ENCODE measurements around the gene PIK3R2. TPM values are rescaled to one million over a fixed set of nuclear protein-coding genes. Genes with fewer than 3 reads are reported as not detected.

The PIK3R2 gene
- total and polyA plus RNA-seq, 2 of the 8 experiments (the other 6 are each of a cell fraction or from before 2014, with no cell fraction given): 21.7 to 57.1 TPM

DNA sequence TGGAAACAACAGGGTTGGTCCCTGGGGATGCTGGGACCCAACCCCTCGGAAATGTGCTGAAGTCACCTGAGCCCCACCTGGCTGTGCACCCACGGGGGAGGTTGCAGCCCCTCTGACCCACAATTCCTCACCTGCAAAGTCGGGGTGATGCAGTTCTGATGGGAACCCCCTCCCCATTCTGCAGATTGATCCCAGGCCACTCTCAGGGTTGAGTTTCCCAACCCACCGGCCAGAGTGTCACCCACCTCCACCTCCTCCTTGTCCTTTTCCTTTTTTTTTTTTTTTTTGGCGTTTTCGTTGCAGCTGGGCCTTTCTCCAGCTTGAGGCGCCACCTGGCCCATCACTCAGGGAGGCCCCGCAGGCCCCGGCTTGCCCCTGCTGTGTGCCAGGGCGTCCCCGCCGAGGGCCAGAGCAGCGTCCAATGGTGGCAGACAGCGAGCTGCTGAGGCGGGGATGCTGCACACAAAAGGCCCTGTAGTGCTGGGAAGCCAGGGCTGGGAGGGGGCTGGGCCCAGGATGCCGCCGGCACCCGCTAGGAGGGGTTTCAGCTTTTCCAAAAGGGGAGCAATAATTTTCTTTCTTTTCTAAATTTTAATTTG lies 4.6 kb downstream of the PIK3R2 start:
- ChIA-PET CTCF (ENCODE audit: partially characterized antibody) (interaction anchor here (0.6 to 1.2 kb wide), 4 partner anchors 13 to 247 kb away, joined by 3 to 5 read pairs (median 3); no protein-coding TSS in a partner anchor), POLR2A (ENCODE audit: partially characterized antibody) (interaction anchor here (1.2 to 1.4 kb wide), 3 partner anchors 15 to 124 kb away, joined by 3 read pairs; partner anchors contain the start of gene JUND)
- Histone ChIP-seq H2BK12ac (ENCODE audit: low read depth, low read length) (no peak overlapping the region), H3K36me3 (ENCODE audit: control insufficient read depth in 2 of 4, insufficient read depth in 4 of 4, low read length in 3 of 4) (peaks cover 0 to 16% (median 8%) of the 10 kb centered on the region in 4 experiments; a peak in 2 of 8 replicates), H4K20me1 (replicated peaks in 1 of 2; ENCODE audit: control insufficient read depth in 1 of 2, insufficient read depth in 2 of 2, low read length in 2 of 2) (peaks cover 4 to 22% of the 10 kb centered on the region in 2 experiments), H3K23ac (ENCODE audit: insufficient read length) (no peak overlapping the region), H3K4me2 (ENCODE audit: insufficient read depth in 1 of 2, low read depth in 2 of 2, low read length in 2 of 2) (peak overlapping the region in 1 of 2 experiments; percentile 27; a peak in 2 of 4 replicates), H2AK5ac (ENCODE audit: low read depth, low read length) (no peak overlapping the region), H2BK20ac (ENCODE audit: low read length) (no peak overlapping the region), H3K27me3 (replicated peaks in 1 of 4; ENCODE audit: control insufficient read depth in 3 of 4, extremely low read depth in 1 of 4, insufficient read depth in 3 of 4, low read length in 3 of 4) (no peaks in the 10 kb centered on the region), H3K79me2 (ENCODE audit: control insufficient read depth in 1 of 2, insufficient read depth in 2 of 2, low read length in 2 of 2) (no peaks in the 10 kb centered on the region; a peak in 1 of 4 replicates), H4K5ac (ENCODE audit: insufficient read length, low read depth, low read length) (no peak overlapping the region), H2BK120ac (replicated peaks; ENCODE audit: low read depth, low read length) (no peak overlapping the region), H2AFZ (ENCODE audit: low read length) (no peak overlapping the region), H3K56ac (replicated peaks; ENCODE audit: insufficient read length, low read depth, low read length) (no peak overlapping the region), H3K14ac (ENCODE audit: insufficient read length) (no peak overlapping the region), H3K4ac (replicated peaks; ENCODE audit: insufficient read length, low read depth, low read length) (no peak overlapping the region), H3K4me1 (replicated peaks in 1 of 4; ENCODE audit: control insufficient read depth in 3 of 4, insufficient read depth in 4 of 4, low read length in 3 of 4) (peaks cover 0 to 15% (median 11%) of the 10 kb centered on the region in 4 experiments; a peak in 6 of 7 replicates), H3K27ac (ENCODE audit: low read depth, low read length) (0 out of 2 replicates have a peak overlapping the region, but pooled peaks have one; percentile 9), H3K9me3 (ENCODE audit: insufficient read depth in 2 of 2, low read depth in 1 of 2, low read length in 1 of 2) (no peaks in the 10 kb centered on the region), H2BK15ac (ENCODE audit: low read length) (no peak overlapping the region), H3K9ac (replicated peaks in 1 of 4; ENCODE audit: extremely low read depth in 1 of 4, low read depth in 3 of 4, low read length in 3 of 4) (no peak overlapping the region), H3K23me2 (ENCODE audit: low read depth, low read length) (peaks cover 13% of the 10 kb centered on the region), H3K18ac (ENCODE audit: extremely low read depth, low read length) (peak overlapping the region; percentile 60; the same call in 1 of the 2 replicates), H4K8ac (ENCODE audit: extremely low read depth, insufficient read depth, low read length) (peak overlapping the region; percentile 22), H4K91ac (replicated peaks; ENCODE audit: insufficient read length, low read length) (no peak overlapping the region), H2BK5ac (ENCODE audit: low read depth, low read length) (peak overlapping the region; percentile 83; the same call in 1 of the 2 replicates), H3K79me1 (ENCODE audit: low read depth, low read length) (peaks cover 4% of the 10 kb centered on the region; the same call in 1 of the 2 replicates), H3K4me3 (ENCODE audit: extremely low read depth in 1 of 4, insufficient read depth in 2 of 4, low read depth in 3 of 4, low read length in 4 of 4) (no peak overlapping the region)
- 55% methylated on average over 14 of the region's 18 CpGs; no CpG with 5 or more reads in 1 of the 2 experiments for WGBS, 2 experiments (ENCODE audit: extremely low coverage in 1 of 2, insufficient coverage in 1 of 2, insufficient read length in 1 of 2, insufficient replicate concordance in 2 of 2, low coverage in 1 of 2, low lambda C conversion rate in 2 of 2, missing lambda C conversion rate in 1 of 2)
- FAIRE-seq (no peak), DNase-seq (ENCODE audit: low read depth in 1 of 2, low spot score in 2 of 2) (peak in 1 of 2 experiments; percentile 62)
- TF ChIP-seq, protein P1, sequence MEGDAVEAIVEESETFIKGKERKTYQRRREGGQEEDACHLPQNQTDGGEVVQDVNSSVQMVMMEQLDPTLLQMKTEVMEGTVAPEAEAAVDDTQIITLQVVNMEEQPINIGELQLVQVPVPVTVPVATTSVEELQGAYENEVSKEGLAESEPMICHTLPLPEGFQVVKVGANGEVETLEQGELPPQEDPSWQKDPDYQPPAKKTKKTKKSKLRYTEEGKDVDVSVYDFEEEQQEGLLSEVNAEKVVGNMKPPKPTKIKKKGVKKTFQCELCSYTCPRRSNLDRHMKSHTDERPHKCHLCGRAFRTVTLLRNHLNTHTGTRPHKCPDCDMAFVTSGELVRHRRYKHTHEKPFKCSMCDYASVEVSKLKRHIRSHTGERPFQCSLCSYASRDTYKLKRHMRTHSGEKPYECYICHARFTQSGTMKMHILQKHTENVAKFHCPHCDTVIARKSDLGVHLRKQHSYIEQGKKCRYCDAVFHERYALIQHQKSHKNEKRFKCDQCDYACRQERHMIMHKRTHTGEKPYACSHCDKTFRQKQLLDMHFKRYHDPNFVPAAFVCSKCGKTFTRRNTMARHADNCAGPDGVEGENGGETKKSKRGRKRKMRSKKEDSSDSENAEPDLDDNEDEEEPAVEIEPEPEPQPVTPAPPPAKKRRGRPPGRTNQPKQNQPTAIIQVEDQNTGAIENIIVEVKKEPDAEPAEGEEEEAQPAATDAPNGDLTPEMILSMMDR (IDR thresholded peaks at IDR 0.05; ENCODE audit: control extremely low read depth in 1 of 3, insufficient read depth in 1 of 3, low read depth in 1 of 3, low read length in 3 of 3): 0 out of 4 replicates have a peak, but pooled peaks of 1 of the 3 experiments have one; percentile 1
- no peak for TF ChIP-seq SRF (IDR thresholded peaks at IDR 0.05; ENCODE audit: low read depth, low read length)
